GM19452 (cell line): Measurements from ENCODE around the gene HIVEP3.

Experiments used
- ATAC-seq: cut with Tn5 transposase; IDR thresholded peaks from one replicate; pipeline ENCODE4 v1.9.1; 2021; ENCODE audit not compliant: unreplicated experiment

HIVEP3 gene

GRCh38 chr1:41480204-41481108, 438.3 kb downstream of the HIVEP3 start:
- no peak for ATAC-seq

- ATAC-seq, result no peak
Measured at GRCh38 chr1:41479808-41480160, 438.9 kb downstream of the HIVEP3 start.

GRCh38 chr1:41479000-41479807, 439.5 kb downstream of the HIVEP3 start:
- no peak for ATAC-seq

- no peak for ATAC-seq
Measured at GRCh38 chr1:41478118-41478748, 440.5 kb downstream of the HIVEP3 start.

GRCh38 chr1:41476807-41477361, 441.8 kb downstream of the HIVEP3 start:
- no peak for ATAC-seq

- no peak for ATAC-seq
Measured at GRCh38 chr1:41475859-41476567, 442.7 kb downstream of the HIVEP3 start.

GRCh38 chr1:41475346-41475745, 443.4 kb downstream of the HIVEP3 start:
- ATAC-seq, result no peak

GRCh38 chr1:41474490-41475271, 444.0 kb downstream of the HIVEP3 start:
- no peak for ATAC-seq

GRCh38 chr1:41473738-41474362, 444.9 kb downstream of the HIVEP3 start:
- ATAC-seq, result no peak

GRCh38 chr1:41471658-41472057, 447.1 kb downstream of the HIVEP3 start:
- ATAC-seq, result no peak

GRCh38 chr1:41469706-41470105, 449.0 kb downstream of the HIVEP3 start:
- ATAC-seq, result no peak

- ATAC-seq, result no peak
Measured at GRCh38 chr1:41468122-41468762, 450.5 kb downstream of the HIVEP3 start.

GRCh38 chr1:41467673-41468072, 451.0 kb downstream of the HIVEP3 start:
- no peak for ATAC-seq

- no peak for ATAC-seq
Measured at GRCh38 chr1:41466146-41466545, 452.6 kb downstream of the HIVEP3 start.

- no peak for ATAC-seq
Measured at GRCh38 chr1:41465741-41466140, 453.0 kb downstream of the HIVEP3 start.

- ATAC-seq, result no peak
Measured at GRCh38 chr1:41464885-41465284, 453.8 kb downstream of the HIVEP3 start.

- no peak for ATAC-seq
Measured at GRCh38 chr1:41463516-41463915, 455.2 kb downstream of the HIVEP3 start.

GRCh38 chr1:41462680-41463004, 456.1 kb downstream of the HIVEP3 start:
- no peak for ATAC-seq
